ENCODE measurements around the gene TEAD3.

The TEAD3 gene

DNA sequence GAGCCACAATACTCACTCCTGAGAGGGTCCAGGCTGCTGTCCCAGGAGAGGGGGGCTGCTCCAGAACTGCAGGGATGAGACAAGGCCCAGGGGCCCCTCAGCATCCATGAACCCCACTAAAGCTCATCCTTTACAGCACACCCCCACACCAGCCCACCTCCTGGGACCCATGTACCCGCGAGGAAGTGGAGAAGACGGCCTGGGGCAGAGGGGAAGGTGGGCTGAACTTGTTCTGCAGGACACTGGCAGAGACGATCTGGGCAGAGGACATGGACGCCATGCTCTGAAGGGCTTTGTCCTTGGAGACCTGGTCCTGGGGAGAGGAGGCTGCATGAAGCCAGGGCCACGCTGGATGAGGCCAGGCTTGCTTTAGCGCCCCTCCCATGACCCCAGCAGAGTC, 18.6 kb downstream of the TEAD3 start:
- H3K27me3 ChIP-seq (ENCODE audit: control insufficient read depth in 5 of 5, insufficient read depth in 4 of 5, low read length in 5 of 5), result no peaks in the 10 kb centered on the region
- no peak overlapping the region for H3K4me3 ChIP-seq (ENCODE audit: low read depth in 1 of 5, low read length in 5 of 5)
- H3K36me3 ChIP-seq (ENCODE audit: control insufficient read depth in 5 of 5, insufficient read depth in 5 of 5, low read length in 5 of 5), result peaks cover 0 to 67% (median 31%) of the 10 kb centered on the region in 5 donors
- no peak overlapping the region for H3K27ac ChIP-seq (ENCODE audit: low read depth, low read length)
- H3K9ac ChIP-seq (ENCODE audit: low read length in 5 of 5), result no peak overlapping the region
- H3K4me1 ChIP-seq (ENCODE audit: control insufficient read depth in 5 of 5, insufficient read depth in 5 of 5, low read length in 5 of 5), result no peaks in the 10 kb centered on the region
- no peaks in the 10 kb centered on the region for H3K9me3 ChIP-seq (ENCODE audit: control insufficient read depth in 5 of 5, low read length in 5 of 5)

DNA sequence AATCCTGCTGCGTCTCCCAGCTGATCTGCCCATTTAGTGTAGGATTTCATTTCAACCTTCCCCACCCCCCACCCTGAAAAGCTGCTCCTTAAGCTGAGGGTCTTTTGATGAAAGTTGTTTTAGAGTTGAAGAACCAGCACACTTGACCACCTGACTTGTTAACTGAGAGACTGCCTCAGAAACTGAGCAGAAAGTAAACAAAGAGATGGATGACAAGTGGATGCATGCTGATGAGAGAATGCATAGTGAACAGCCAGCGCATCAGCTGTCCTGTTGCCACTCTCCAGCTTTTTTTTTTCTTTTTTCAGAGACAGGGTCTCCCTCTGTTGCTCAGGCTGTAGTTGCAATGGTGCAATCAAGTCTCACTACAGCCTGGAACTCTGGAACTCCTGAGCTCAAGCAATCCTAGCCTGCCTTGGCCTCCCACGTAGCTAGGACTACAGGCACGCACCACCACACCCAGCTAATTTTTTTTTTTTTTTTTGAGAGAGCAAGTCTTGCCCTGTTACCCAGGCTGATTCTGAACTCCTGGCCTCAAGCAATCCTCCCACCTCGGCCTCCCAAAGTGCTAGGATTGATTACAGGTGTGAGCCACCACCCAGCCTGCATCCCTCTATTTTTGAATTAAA, 19.2 kb downstream of the TEAD3 start:
- peaks cover 0 to 68% (median 32%) of the 10 kb centered on the region in 5 donors for H3K36me3 ChIP-seq (ENCODE audit: control insufficient read depth in 5 of 5, insufficient read depth in 5 of 5, low read length in 5 of 5)
- no peak overlapping the region for H3K27ac ChIP-seq (ENCODE audit: low read depth, low read length)
- no peaks in the 10 kb centered on the region for H3K27me3 ChIP-seq (ENCODE audit: control insufficient read depth in 5 of 5, insufficient read depth in 4 of 5, low read length in 5 of 5)
- H3K4me3 ChIP-seq (ENCODE audit: low read depth in 1 of 5, low read length in 5 of 5), result no peak overlapping the region
- H3K9me3 ChIP-seq (ENCODE audit: control insufficient read depth in 5 of 5, low read length in 5 of 5), result no peaks in the 10 kb centered on the region
- no peak overlapping the region for H3K9ac ChIP-seq (ENCODE audit: low read length in 5 of 5)
- H3K4me1 ChIP-seq (ENCODE audit: control insufficient read depth in 5 of 5, insufficient read depth in 5 of 5, low read length in 5 of 5), result no peaks in the 10 kb centered on the region

DNA sequence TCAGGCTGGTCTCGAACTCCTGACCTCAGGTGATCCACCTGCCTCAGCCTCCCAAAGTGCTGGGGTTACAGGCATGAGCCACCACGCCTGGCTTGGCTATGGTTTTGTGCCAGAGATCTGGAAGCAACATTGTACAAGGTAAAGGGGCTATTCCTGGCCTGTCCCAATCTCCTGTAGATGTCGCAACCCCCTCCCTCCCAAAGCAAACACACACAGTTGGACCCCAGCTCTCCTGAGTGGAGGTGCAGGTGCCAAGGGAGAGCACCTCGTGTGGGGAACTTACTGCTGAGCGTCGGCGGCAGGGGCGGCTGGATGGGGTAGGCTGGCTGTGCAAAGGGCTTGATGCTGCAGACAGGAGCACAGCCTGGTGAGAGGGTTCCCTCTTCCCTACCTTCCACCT, 19.9 kb downstream of the TEAD3 start:
- H3K4me3 ChIP-seq (ENCODE audit: low read depth in 1 of 5, low read length in 5 of 5), result no peak overlapping the region
- H3K9ac ChIP-seq (ENCODE audit: low read length in 5 of 5), result no peak overlapping the region
- H3K27me3 ChIP-seq (ENCODE audit: control insufficient read depth in 5 of 5, insufficient read depth in 4 of 5, low read length in 5 of 5), result no peaks in the 10 kb centered on the region
- peaks cover 3 to 75% (median 34%) of the 10 kb centered on the region in 5 donors for H3K36me3 ChIP-seq (ENCODE audit: control insufficient read depth in 5 of 5, insufficient read depth in 5 of 5, low read length in 5 of 5)
- peaks cover 0 to 4% (median 0%) of the 10 kb centered on the region in 5 donors for H3K4me1 ChIP-seq (ENCODE audit: control insufficient read depth in 5 of 5, insufficient read depth in 5 of 5, low read length in 5 of 5)
- H3K27ac ChIP-seq (ENCODE audit: low read depth, low read length), result no peak overlapping the region
- no peaks in the 10 kb centered on the region for H3K9me3 ChIP-seq (ENCODE audit: control insufficient read depth in 5 of 5, low read length in 5 of 5)

DNA sequence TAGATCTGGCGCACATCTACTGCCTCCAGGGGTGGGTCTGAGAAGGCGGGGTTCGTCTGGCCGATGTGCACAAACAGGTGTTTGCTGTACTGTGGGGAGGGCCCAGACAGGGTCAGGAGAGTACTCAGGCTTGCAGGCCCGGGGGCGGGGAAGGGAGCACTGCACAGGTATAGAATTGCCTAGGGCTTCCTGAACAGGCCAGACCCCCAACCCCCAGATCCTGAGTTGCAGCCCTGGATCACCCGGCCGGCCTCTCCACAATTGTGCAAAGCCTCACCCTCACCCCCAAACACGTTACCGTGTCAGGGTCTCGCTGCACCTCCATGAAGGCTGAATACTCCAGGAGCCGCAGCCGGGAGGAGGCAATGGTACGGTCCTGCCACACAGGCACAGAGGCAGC, 20.9 kb downstream of the TEAD3 start:
- no peak overlapping the region for H3K4me3 ChIP-seq (ENCODE audit: low read depth in 1 of 5, low read length in 5 of 5)
- no peak overlapping the region for H3K27ac ChIP-seq (ENCODE audit: low read depth, low read length)
- peaks cover 0 to 10% (median 0%) of the 10 kb centered on the region in 5 donors for H3K4me1 ChIP-seq (ENCODE audit: control insufficient read depth in 5 of 5, insufficient read depth in 5 of 5, low read length in 5 of 5)
- no peaks in the 10 kb centered on the region for H3K27me3 ChIP-seq (ENCODE audit: control insufficient read depth in 5 of 5, insufficient read depth in 4 of 5, low read length in 5 of 5)
- H3K9ac ChIP-seq (ENCODE audit: low read length in 5 of 5), result no peak overlapping the region
- H3K9me3 ChIP-seq (ENCODE audit: control insufficient read depth in 5 of 5, low read length in 5 of 5), result no peaks in the 10 kb centered on the region
- H3K36me3 ChIP-seq (ENCODE audit: control insufficient read depth in 5 of 5, insufficient read depth in 5 of 5, low read length in 5 of 5), result peaks cover 3 to 85% (median 38%) of the 10 kb centered on the region in 5 donors

DNA sequence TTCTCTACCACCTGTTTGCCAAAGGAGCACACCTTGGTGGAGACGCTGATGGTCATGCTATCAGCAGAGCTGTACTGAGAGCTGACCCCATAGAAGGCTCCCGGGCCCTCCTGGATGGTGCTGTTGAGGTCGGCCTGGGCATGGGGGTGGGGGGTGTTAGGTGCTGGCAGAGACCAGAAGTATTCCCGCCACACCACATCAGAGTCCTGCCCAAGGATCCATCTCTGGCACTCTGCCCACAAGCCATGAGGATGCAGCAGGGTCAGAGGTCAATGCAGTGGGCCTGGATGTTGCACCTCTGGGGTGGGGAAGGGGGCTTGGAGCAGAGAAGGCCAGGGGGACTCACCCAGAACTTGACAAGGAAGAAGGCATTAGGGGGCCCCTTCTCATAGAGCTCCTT, 21.3 kb downstream of the TEAD3 start:
- Histone ChIP-seq H3K27ac (ENCODE audit: low read depth, low read length) (no peak overlapping the region), H3K4me1 (ENCODE audit: control insufficient read depth in 5 of 5, insufficient read depth in 5 of 5, low read length in 5 of 5) (peaks cover 0 to 14% (median 0%) of the 10 kb centered on the region in 5 donors), H3K36me3 (ENCODE audit: control insufficient read depth in 5 of 5, insufficient read depth in 5 of 5, low read length in 5 of 5) (peaks cover 5 to 88% (median 41%) of the 10 kb centered on the region in 5 donors), H3K9ac (ENCODE audit: low read length in 5 of 5) (no peak overlapping the region), H3K9me3 (ENCODE audit: control insufficient read depth in 5 of 5, low read length in 5 of 5) (no peaks in the 10 kb centered on the region), H3K27me3 (ENCODE audit: control insufficient read depth in 5 of 5, insufficient read depth in 4 of 5, low read length in 5 of 5) (no peaks in the 10 kb centered on the region), H3K4me3 (ENCODE audit: low read depth in 1 of 5, low read length in 5 of 5) (no peak overlapping the region)

DNA sequence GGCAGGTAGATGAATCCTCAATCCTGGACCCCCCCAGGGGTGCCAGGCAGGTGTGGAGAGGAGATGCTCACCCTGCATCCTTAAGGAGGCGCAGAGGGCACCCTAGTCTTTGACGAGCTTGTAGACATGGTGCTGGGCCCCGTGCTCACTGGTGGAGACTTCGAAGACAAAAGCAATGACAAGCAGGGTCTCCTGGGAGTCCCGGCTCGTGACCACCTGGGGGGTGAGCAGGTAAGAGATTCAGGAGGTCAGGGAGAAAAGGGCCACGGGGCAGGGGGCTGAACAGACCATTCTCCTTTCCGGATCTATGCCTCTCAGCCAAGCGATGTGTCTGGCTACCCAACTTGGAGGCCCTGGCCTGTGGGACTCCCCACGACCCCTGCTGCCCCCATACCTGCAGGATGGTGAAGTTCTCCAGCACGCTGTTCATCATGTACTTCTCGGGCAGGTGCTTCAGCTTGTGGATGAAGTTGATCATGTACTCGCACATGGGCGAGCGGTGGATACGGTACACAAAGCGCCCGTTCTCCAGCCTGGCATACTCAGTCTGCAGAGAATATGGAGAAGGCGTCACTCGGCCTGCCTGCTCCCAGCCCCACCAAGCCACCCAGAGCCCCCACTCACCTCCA, 21.8 kb downstream of the TEAD3 start:
- Histone ChIP-seq H3K36me3 (ENCODE audit: control insufficient read depth in 5 of 5, insufficient read depth in 5 of 5, low read length in 5 of 5) (peaks cover 5 to 88% (median 46%) of the 10 kb centered on the region in 5 donors), H3K27ac (ENCODE audit: low read depth, low read length) (no peak overlapping the region)

DNA sequence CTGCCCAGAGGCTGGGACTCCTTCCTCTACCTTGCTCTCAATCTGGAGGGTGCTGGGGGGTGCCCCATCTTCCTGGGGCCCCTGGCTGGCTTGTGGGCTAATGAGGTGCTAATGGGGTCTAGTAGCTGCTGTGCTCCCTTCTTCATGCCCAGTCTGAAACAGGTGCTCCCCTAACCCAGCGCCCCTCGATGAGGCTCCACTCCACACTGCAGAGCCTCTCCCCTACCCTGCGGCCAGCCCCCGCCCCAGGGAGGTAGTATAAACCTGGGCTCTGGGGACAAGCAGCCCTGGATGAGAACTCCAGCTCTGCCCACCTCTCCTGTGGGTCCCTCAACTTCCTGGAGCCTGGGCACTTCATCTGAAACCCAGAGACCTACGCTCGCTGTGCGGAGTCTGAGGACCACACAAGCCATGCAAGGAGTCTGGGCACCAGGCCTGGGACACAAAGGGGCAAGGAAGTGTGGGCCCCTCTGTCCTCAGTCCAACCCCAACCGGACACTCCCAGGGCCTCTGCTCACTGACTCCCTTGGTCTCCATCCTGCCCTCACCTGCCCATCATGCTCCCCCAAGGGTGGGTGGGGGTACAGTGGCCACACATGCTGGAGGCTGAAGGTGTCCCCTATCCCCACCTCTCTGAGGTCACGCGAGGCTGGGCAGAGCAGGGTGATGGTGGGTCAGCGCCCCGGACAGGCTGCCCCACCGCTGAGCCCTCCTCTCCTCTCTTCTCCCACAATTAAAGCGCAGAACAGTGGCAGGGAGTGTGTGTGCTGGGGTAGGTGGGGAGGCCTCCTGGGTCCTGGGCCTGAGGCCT, 22.5 kb downstream of the TEAD3 start:
- H3K9ac ChIP-seq (ENCODE audit: low read length in 5 of 5), result no peak overlapping the region
- H3K4me3 ChIP-seq (ENCODE audit: low read depth in 1 of 5, low read length in 5 of 5), result no peak overlapping the region
- no peak overlapping the region for H3K27ac ChIP-seq (ENCODE audit: low read depth, low read length)
- peaks cover 0 to 26% (median 11%) of the 10 kb centered on the region in 5 donors for H3K4me1 ChIP-seq (ENCODE audit: control insufficient read depth in 5 of 5, insufficient read depth in 5 of 5, low read length in 5 of 5)
- H3K9me3 ChIP-seq (ENCODE audit: control insufficient read depth in 5 of 5, low read length in 5 of 5), result no peaks in the 10 kb centered on the region
- no peaks in the 10 kb centered on the region for H3K27me3 ChIP-seq (ENCODE audit: control insufficient read depth in 5 of 5, insufficient read depth in 4 of 5, low read length in 5 of 5)
- H3K36me3 ChIP-seq (ENCODE audit: control insufficient read depth in 5 of 5, insufficient read depth in 5 of 5, low read length in 5 of 5), result peaks cover 5 to 88% (median 50%) of the 10 kb centered on the region in 5 donors

More for the DNA sequence above, 21.8 kb downstream of the TEAD3 start:
- Histone ChIP-seq H3K9me3 (ENCODE audit: control insufficient read depth in 5 of 5, low read length in 5 of 5) (no peaks in the 10 kb centered on the region), H3K27me3 (ENCODE audit: control insufficient read depth in 5 of 5, insufficient read depth in 4 of 5, low read length in 5 of 5) (no peaks in the 10 kb centered on the region), H3K4me1 (ENCODE audit: control insufficient read depth in 5 of 5, insufficient read depth in 5 of 5, low read length in 5 of 5) (peaks cover 0 to 18% (median 4%) of the 10 kb centered on the region in 5 donors), H3K4me3 (ENCODE audit: low read depth in 1 of 5, low read length in 5 of 5) (no peak overlapping the region), H3K9ac (ENCODE audit: low read length in 5 of 5) (no peak overlapping the region)

DNA sequence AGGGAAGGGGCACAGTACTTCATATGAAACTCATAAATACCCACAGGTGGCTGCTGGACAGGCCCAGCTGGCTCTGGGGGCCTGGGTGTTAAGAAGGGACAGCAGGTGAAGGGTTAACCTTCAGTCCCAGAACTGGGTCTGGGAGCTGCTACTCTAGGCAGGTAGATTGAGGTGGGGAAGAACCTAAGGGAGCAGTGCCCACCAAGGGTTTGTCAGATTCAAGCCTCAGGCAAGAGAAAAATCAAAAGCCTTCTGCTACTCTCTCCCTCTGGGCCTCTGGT, 23.1 kb downstream of the TEAD3 start:
- no peaks in the 10 kb centered on the region for H3K27me3 ChIP-seq (ENCODE audit: control insufficient read depth in 5 of 5, insufficient read depth in 4 of 5, low read length in 5 of 5)
- H3K4me1 ChIP-seq (ENCODE audit: control insufficient read depth in 5 of 5, insufficient read depth in 5 of 5, low read length in 5 of 5), result peaks cover 0 to 31% (median 17%) of the 10 kb centered on the region in 5 donors
- H3K9ac ChIP-seq (ENCODE audit: low read length in 5 of 5), result no peak overlapping the region
- no peaks in the 10 kb centered on the region for H3K9me3 ChIP-seq (ENCODE audit: control insufficient read depth in 5 of 5, low read length in 5 of 5)
- no peak overlapping the region for H3K27ac ChIP-seq (ENCODE audit: low read depth, low read length)
- peaks cover 5 to 84% (median 48%) of the 10 kb centered on the region in 5 donors for H3K36me3 ChIP-seq (ENCODE audit: control insufficient read depth in 5 of 5, insufficient read depth in 5 of 5, low read length in 5 of 5)
- no peak overlapping the region for H3K4me3 ChIP-seq (ENCODE audit: low read depth in 1 of 5, low read length in 5 of 5)

DNA sequence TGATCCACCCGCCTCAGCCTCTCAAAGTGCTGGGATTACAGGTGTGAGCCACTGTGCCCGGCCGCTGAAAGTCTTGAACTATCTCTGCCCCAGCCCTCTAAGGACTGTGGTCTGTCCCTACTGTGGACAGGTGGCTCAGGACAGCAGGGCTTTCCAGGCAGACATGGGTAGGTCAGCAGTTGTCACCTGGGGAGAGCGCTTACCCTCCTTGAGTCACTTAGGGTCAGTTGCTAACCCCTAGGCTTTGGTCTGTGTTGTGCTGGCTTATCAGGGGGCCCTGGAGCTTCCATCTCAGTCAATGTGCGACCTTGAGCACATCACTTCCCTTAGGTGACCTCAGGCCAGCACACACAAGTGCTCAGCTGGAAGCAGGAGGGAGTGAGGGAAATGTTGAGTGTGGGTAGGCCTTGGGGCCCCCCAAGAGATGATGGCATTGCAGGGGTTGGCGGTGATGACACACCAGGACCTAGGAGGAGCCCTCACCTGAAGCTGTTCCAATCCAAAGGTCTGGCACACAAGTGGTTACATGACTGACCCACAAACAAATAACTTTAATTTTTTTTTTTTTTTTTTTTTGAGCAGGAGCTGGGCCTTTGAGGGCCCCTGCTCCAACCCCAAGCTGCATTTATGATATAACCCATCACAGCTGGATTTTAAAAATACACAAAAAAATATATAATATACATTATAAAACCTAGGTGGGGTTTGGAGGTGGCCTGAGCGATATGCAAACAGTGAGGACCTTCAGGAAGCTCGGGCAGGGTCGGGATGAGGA, 23.6 kb downstream of the TEAD3 start:
- H3K9ac ChIP-seq (ENCODE audit: low read length in 5 of 5), result no peak overlapping the region
- no peak overlapping the region for H3K27ac ChIP-seq (ENCODE audit: low read depth, low read length)
- peaks cover 0 to 34% (median 21%) of the 10 kb centered on the region in 5 donors for H3K4me1 ChIP-seq (ENCODE audit: control insufficient read depth in 5 of 5, insufficient read depth in 5 of 5, low read length in 5 of 5)
- H3K4me3 ChIP-seq (ENCODE audit: low read depth in 1 of 5, low read length in 5 of 5), result no peak overlapping the region
- H3K27me3 ChIP-seq (ENCODE audit: control insufficient read depth in 5 of 5, insufficient read depth in 4 of 5, low read length in 5 of 5), result no peaks in the 10 kb centered on the region
- H3K9me3 ChIP-seq (ENCODE audit: control insufficient read depth in 5 of 5, low read length in 5 of 5), result no peaks in the 10 kb centered on the region
- peaks cover 5 to 80% (median 47%) of the 10 kb centered on the region in 5 donors for H3K36me3 ChIP-seq (ENCODE audit: control insufficient read depth in 5 of 5, insufficient read depth in 5 of 5, low read length in 5 of 5)
